Neural cell (in vitro differentiated cells): ENCODE measurements around the gene ATF6. TPM values are rescaled to one million over a fixed set of nuclear protein-coding genes. Genes with fewer than 3 reads are reported as not detected.

Experiments used
- H2AFZ ChIP-seq: fragments of 200-600, 300-800 bp; sonication (generic), shearing (Covaris generic); 2 replicates; pipeline ENCODE4 v1.6.0; 2014; ENCODE audit warnings: low read depth, mild to moderate bottlenecking, antibody characterized with exemption, low read length, moderate library complexity
- H3F3A ChIP-seq: fragments of 200-600 bp; shearing (Covaris generic); 2 replicates; pipeline ENCODE4 v1.6.1; 2016; ENCODE audit warnings: mild to moderate bottlenecking, moderate library complexity, mixed read lengths, antibody characterized with exemption, low read length; ENCODE audit not compliant: insufficient read depth, poor library complexity, severe bottlenecking
- H3K27ac ChIP-seq: fragments of 200-600, 300-800 bp; sonication (generic), shearing (Covaris generic); 2 replicates; pipeline ENCODE4 v1.5.1; 2014; ENCODE audit warnings: mild to moderate bottlenecking, low read length, moderate library complexity
- H3K27me3 ChIP-seq: fragments of 300-800, 200-600 bp; sonication (generic), shearing (Covaris generic); 2 replicates; pipeline ENCODE4 v1.6.0; 2014; ENCODE audit warnings: mild to moderate bottlenecking, low read depth, low read length, moderate library complexity; ENCODE audit not compliant: insufficient read depth
- H3K36me3 ChIP-seq: fragments of 300-800, 200-600 bp; sonication (generic), shearing (Covaris generic); 2 replicates; pipeline ENCODE4 v1.5.1; 2014; ENCODE audit warnings: mild to moderate bottlenecking, antibody characterized with exemption, low read length, moderate library complexity; ENCODE audit not compliant: insufficient read depth
- H3K4me2 ChIP-seq: fragments of 300-800, 200-600 bp; sonication (generic), shearing (Covaris generic); 2 replicates; pipeline ENCODE4 v1.6.0; 2014; ENCODE audit warnings: mild to moderate bottlenecking, low read length
- H3K4me3 ChIP-seq: fragments of 300-800, 200-600 bp; sonication (generic), shearing (Covaris generic); 2 replicates; pipeline ENCODE4 v1.5.1; 2014; ENCODE audit warnings: mild to moderate bottlenecking, low read length, moderate library complexity
- H3K79me2 ChIP-seq: fragments of 200-600 bp; shearing (Covaris generic); replicated peaks from 2 replicates; pipeline ENCODE4 v1.6.0; 2014; ENCODE audit warnings: mild to moderate bottlenecking, low read length, moderate library complexity; ENCODE audit not compliant: insufficient read depth
- H3K9ac ChIP-seq: fragments of 300-800, 200-600 bp; sonication (generic), shearing (Covaris generic); 2 replicates; pipeline ENCODE4 v1.6.1; 2016; ENCODE audit warnings: mild to moderate bottlenecking, low read length, mixed read lengths
- H3K9me2 ChIP-seq: fragments of 200-600 bp; shearing (Covaris generic); 2 replicates; pipeline ENCODE4 v1.6.1; 2016; ENCODE audit warnings: mild to moderate bottlenecking, low read length, mixed read lengths; ENCODE audit not compliant: insufficient read depth
- H3K9me3 ChIP-seq: fragments of 200-600, 300-800 bp; sonication (generic), shearing (Covaris generic); 2 replicates; pipeline ENCODE4 v1.6.1; 2016; ENCODE audit warnings: mild to moderate bottlenecking, mixed run types, low read length, moderate library complexity, mixed read lengths
- H4K20me1 ChIP-seq: fragments of 200-600 bp; shearing (Covaris generic); 2 replicates; pipeline ENCODE4 v1.6.1; 2016; ENCODE audit warnings: mild to moderate bottlenecking, mixed run types; ENCODE audit not compliant: insufficient read depth
- EP300 ChIP-seq: fragments of 450-650 bp; conservative IDR thresholded peaks from 2 replicates; pipeline ENCODE4 v1.6.1; 2014; ENCODE audit warnings: antibody characterized with exemption, mild to moderate bottlenecking, moderate library complexity; ENCODE audit not compliant: poor library complexity, severe bottlenecking
- EZH2 ChIP-seq: fragments of 200-600, 300-800 bp; shearing (Covaris generic), sonication (generic); IDR thresholded peaks from 2 replicates; pipeline ENCODE4 v1.6.1; 2014; ENCODE audit warnings: antibody characterized with exemption, low read length, borderline replicate concordance, mild to moderate bottlenecking; ENCODE audit not compliant: insufficient read depth, poor library complexity, severe bottlenecking
- MXI1 ChIP-seq: fragments of 450-650 bp; conservative IDR thresholded peaks from 2 replicates; pipeline ENCODE4 v1.6.1; 2014; ENCODE audit warnings: antibody characterized with exemption, mild to moderate bottlenecking; ENCODE audit not compliant: poor library complexity, severe bottlenecking
- POLR2AphosphoS5 ChIP-seq: IDR thresholded peaks from 2 replicates; pipeline ENCODE4 v1.6.1; 2012
- RAD21 ChIP-seq: fragments of 450-650 bp; conservative IDR thresholded peaks from 2 replicates; pipeline ENCODE4 v1.6.1; 2014; ENCODE audit warnings: antibody characterized with exemption, mild to moderate bottlenecking, moderate library complexity
- SMC3 ChIP-seq: fragments of 450-650 bp; conservative IDR thresholded peaks from 2 replicates; pipeline ENCODE4 v1.6.1; 2014; ENCODE audit warnings: antibody characterized with exemption, mild to moderate bottlenecking, moderate library complexity; ENCODE audit not compliant: poor library complexity
- TAF1 ChIP-seq: IDR thresholded peaks from 2 replicates; pipeline ENCODE4 v1.6.1; 2012; ENCODE audit warnings: low read depth
- polyA plus RNA-seq: library from polyadenylated mRNA; depleted of rRNA; stranded (reverse); fragments of >200 nt; gene quantifications from 2 replicates; pipeline ENCODE4 v1.2.3, GENCODE V29; 2014
- TF ChIP-seq, protein P1 (sequence below): fragments of 450-650 bp; IDR thresholded peaks from 2 replicates; pipeline ENCODE4 v1.5.1; 2014; ENCODE audit warnings: antibody characterized with exemption, mild to moderate bottlenecking, moderate library complexity; ENCODE audit not compliant: poor library complexity, severe bottlenecking

Gene ATF6
- polyA plus RNA-seq, 1 donor from 2014 or later: 16.6 TPM

DNA sequence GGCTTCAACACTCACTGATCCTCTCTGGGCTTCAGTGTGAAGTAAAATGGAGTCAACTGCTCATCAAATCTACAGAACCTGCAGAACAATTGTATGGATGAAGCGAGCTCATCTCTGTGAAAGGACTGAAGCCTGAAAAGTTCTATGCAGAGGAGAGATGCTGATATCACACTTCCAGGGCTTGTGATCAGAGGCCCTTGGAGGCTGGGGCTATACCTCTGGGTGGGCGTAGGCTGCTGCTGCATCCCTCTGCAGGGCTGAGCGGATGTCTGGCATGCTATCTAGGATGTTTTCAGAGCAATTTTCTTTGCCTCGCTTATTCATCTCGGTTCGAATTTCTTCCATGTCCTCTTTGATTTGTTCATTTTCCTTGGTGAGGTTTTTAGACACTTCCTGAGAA, 240.0 kb downstream of the ATF6 start:
- Histone ChIP-seq H3K27ac (no peak overlapping the region), H2AFZ (no peak overlapping the region), H3F3A (no peaks in the 10 kb centered on the region), H3K9me2 (no peaks in the 10 kb centered on the region), H3K4me3 (no peak overlapping the region), H3K27me3 (no peaks in the 10 kb centered on the region), H3K9me3 (no peaks in the 10 kb centered on the region), H3K36me3 (no peaks in the 10 kb centered on the region), H4K20me1 (no peaks in the 10 kb centered on the region), H3K4me2 (no peak overlapping the region), H3K79me2 (no peaks in the 10 kb centered on the region), H3K9ac (no peak overlapping the region)
- no peak for TF ChIP-seq TAF1
- TF ChIP-seq, protein P1, sequence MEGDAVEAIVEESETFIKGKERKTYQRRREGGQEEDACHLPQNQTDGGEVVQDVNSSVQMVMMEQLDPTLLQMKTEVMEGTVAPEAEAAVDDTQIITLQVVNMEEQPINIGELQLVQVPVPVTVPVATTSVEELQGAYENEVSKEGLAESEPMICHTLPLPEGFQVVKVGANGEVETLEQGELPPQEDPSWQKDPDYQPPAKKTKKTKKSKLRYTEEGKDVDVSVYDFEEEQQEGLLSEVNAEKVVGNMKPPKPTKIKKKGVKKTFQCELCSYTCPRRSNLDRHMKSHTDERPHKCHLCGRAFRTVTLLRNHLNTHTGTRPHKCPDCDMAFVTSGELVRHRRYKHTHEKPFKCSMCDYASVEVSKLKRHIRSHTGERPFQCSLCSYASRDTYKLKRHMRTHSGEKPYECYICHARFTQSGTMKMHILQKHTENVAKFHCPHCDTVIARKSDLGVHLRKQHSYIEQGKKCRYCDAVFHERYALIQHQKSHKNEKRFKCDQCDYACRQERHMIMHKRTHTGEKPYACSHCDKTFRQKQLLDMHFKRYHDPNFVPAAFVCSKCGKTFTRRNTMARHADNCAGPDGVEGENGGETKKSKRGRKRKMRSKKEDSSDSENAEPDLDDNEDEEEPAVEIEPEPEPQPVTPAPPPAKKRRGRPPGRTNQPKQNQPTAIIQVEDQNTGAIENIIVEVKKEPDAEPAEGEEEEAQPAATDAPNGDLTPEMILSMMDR: no peak
- no peak for TF ChIP-seq MXI1
- TF ChIP-seq SMC3: no peak
- TF ChIP-seq POLR2AphosphoS5: no peak

DNA sequence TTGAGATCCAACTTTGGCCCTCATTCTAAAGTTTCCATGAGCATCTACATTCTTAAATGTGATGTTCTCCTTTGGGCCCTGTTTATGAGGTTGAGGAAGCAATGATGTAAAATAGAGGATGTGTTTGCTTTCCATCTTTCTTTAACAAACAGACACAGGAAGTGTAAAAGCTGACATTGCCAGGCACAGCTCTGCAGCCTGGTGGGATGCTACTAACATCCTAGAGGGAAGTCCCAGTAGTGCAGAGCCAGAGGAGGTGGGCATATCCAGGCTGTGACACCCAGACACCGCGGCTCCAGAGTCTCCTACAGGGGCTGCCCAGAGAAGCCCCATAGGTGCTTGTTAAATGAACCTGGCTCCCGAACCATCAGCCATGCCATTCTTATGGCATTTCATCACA, 241.3 kb downstream of the ATF6 start:
- H3K27ac ChIP-seq: no peak overlapping the region
- TF ChIP-seq POLR2AphosphoS5 (no peak), SMC3 (no peak), EZH2 (no peak), RAD21 (no peak)

DNA sequence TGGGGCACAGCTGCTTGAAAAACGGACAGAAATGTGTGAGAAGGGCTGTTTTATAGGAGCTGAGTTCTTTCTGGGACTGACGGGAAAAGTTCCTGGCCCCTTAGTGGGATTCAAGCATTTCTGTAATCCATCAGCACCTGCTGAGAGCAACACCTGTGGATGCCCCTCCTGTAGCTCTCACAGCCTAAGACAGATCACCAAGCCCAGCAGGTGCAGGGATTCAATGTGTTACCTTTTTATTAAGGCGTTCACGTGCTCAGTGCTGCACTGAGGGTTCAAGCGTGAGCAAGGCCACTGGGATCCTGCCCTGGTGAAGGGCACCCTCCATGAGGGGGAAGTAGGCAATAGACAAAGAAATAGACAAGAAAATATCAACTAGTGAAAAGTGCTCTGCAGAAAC, 242.7 kb downstream of the ATF6 start:
- H3K4me2 ChIP-seq: no peak overlapping the region
- no peaks in the 10 kb centered on the region for H3F3A ChIP-seq
- H3K36me3 ChIP-seq: no peaks in the 10 kb centered on the region
- H3K4me3 ChIP-seq: no peak overlapping the region
- no peaks in the 10 kb centered on the region for H3K9me2 ChIP-seq
- no peaks in the 10 kb centered on the region for H3K79me2 ChIP-seq
- H3K27me3 ChIP-seq: no peaks in the 10 kb centered on the region
- TF ChIP-seq RAD21 (no peak), EP300 (no peak), MXI1 (no peak)
- no peak overlapping the region for H2AFZ ChIP-seq
- no peak overlapping the region for H3K9ac ChIP-seq
- H3K9me3 ChIP-seq: no peaks in the 10 kb centered on the region
- no peak overlapping the region for H3K27ac ChIP-seq
- no peaks in the 10 kb centered on the region for H4K20me1 ChIP-seq

More for the DNA sequence above, 241.3 kb downstream of the ATF6 start:
- Histone ChIP-seq H3F3A (no peaks in the 10 kb centered on the region), H3K4me2 (no peak overlapping the region), H3K79me2 (no peaks in the 10 kb centered on the region), H3K36me3 (no peaks in the 10 kb centered on the region), H3K9me3 (no peaks in the 10 kb centered on the region), H3K4me3 (no peak overlapping the region), H3K9me2 (no peaks in the 10 kb centered on the region), H3K27me3 (no peaks in the 10 kb centered on the region), H2AFZ (no peak overlapping the region), H3K9ac (no peak overlapping the region), H4K20me1 (no peaks in the 10 kb centered on the region)
